Loucy (cell line): ENCODE data around the gene TACC3.

Experiments
- H2AFZ ChIP-seq: fragments of 200-600 bp; sonication (generic); 2 replicates; pipeline ENCODE4 v1.6.0; 2016; ENCODE audit warnings: antibody characterized with exemption, mild to moderate bottlenecking, low read length, moderate library complexity
- H3F3A ChIP-seq: fragments of 200-600 bp; 2 replicates; pipeline ENCODE4 v1.6.0; 2016; ENCODE audit warnings: antibody characterized with exemption, low read depth, mild to moderate bottlenecking
- H3K27me3 ChIP-seq: fragments of 200-600 bp; sonication (generic); 2 replicates; pipeline ENCODE4 v1.6.1; 2014; ENCODE audit warnings: low read length, mild to moderate bottlenecking; ENCODE audit not compliant: insufficient read depth, poor library complexity, severe bottlenecking
- H3K36me3 ChIP-seq: fragments of 200-600 bp; sonication (generic); 2 replicates; pipeline ENCODE4 v1.6.1; 2016; ENCODE audit warnings: low read length; ENCODE audit not compliant: insufficient read depth
- H3K4me1 ChIP-seq: fragments of 200-600 bp; sonication (generic); 2 replicates; pipeline ENCODE4 v1.5.1; 2014; ENCODE audit warnings: low read length, mild to moderate bottlenecking; ENCODE audit not compliant: insufficient read depth, poor library complexity, severe bottlenecking
- H3K4me2 ChIP-seq: fragments of 200-600 bp; sonication (generic); 2 replicates; pipeline ENCODE4 v1.6.0; 2014; ENCODE audit warnings: antibody characterized with exemption, low read length, low read depth, mild to moderate bottlenecking; ENCODE audit not compliant: poor library complexity, severe bottlenecking
- H3K4me3 ChIP-seq: fragments of 200-600 bp; sonication (generic); 2 replicates; pipeline ENCODE4 v1.5.1; 2014; ENCODE audit warnings: low read length, mild to moderate bottlenecking, mixed read lengths; ENCODE audit not compliant: poor library complexity, severe bottlenecking
- H3K79me2 ChIP-seq: fragments of 200-600 bp; sonication (generic); 2 replicates; pipeline ENCODE4 v1.6.1; 2014; ENCODE audit warnings: low read length; ENCODE audit not compliant: insufficient read depth
- H3K9ac ChIP-seq: fragments of 200-600 bp; sonication (generic); 2 replicates; pipeline ENCODE4 v1.6.0; 2014; ENCODE audit warnings: mild to moderate bottlenecking, low read depth, low read length, moderate library complexity; ENCODE audit not compliant: poor library complexity, severe bottlenecking
- H3K9me2 ChIP-seq: fragments of 200-600 bp; sonication (generic); replicated peaks from 2 replicates; pipeline ENCODE4 v1.6.1; 2016; ENCODE audit warnings: low read depth, low read length, mixed read lengths
- H3K9me3 ChIP-seq: fragments of 200-600 bp; sonication (generic); 2 replicates; pipeline ENCODE4 v1.6.1; 2014; ENCODE audit warnings: mild to moderate bottlenecking, antibody characterized with exemption, low read length, low read depth; ENCODE audit not compliant: insufficient read depth
- H4K20me1 ChIP-seq: fragments of 200-600 bp; sonication (generic); 2 replicates; pipeline ENCODE4 v1.6.0; 2014; ENCODE audit warnings: antibody characterized with exemption, low read length, mild to moderate bottlenecking; ENCODE audit not compliant: insufficient read depth, poor library complexity, severe bottlenecking
- CTCF ChIP-seq: fragments of 200-600 bp; sonication (generic); conservative IDR thresholded peaks from 2 replicates; pipeline ENCODE4 v1.5.1; 2014; ENCODE audit warnings: mild to moderate bottlenecking, antibody characterized with exemption, low read length
- EZH2phosphoT487 ChIP-seq: fragments of 200-600 bp; IDR thresholded peaks from 2 replicates; pipeline ENCODE4 v1.6.1; 2018; ENCODE audit warnings: antibody characterized with exemption, mild to moderate bottlenecking, moderate library complexity, borderline replicate concordance

Gene TACC3

DNA sequence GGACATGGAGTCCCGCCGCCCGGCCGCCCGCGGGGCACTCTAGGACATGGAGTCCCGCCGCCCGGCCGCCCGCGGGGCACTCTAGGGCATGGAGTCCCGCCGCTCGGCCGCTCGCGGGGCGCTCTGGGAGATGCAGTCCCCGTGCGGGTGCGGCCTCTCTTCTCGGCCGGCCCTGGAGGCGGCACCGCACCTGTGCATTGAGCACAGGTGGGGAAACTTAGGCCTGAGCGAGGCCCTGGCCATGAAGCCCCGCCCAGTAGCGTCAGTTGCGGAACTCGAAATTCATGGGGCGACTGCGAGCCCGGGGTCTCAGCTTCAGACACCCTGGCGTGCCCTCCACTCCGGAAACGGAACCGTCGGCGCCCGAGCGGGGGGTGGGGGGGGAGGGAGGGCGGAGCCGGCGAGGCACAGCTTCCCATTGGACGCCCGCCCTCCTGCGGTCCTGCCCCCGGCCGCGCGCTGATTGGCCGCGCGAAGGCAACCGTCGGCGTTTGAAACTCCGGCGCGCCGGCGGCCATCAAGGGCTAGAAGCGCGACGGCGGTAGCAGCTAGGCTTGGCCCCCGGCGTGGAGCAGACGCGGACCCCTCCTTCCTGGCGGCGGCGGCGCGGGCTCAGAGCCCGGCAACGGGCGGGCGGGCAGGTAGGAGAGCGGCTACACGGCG lies at the start of gene TACC3, which contains the start of gene TMEM129:
TSS of gene TACC3 (plus strand) at position 519 of the 663 bp plus-strand sequence. CDS start 1,901 bp downstream, outside the sequence.
TSS of gene TMEM129 (minus strand) at position 321 of the 663 bp plus-strand sequence. CDS start 486 bp downstream, outside the sequence.
- Histone ChIP-seq H3F3A (no peaks in the 10 kb centered on the region), H3K36me3 (peaks cover 25% of the 10 kb centered on the region; the same call in 1 of the 2 replicates), H2AFZ (peak within 1 kb of the TSS; percentile 62), H4K20me1 (peaks cover 54% of the 10 kb centered on the region), H3K9me2 (no peaks in the 10 kb centered on the region), H3K4me2 (peak within 1 kb of the TSS; percentile 97), H3K9me3 (no peaks in the 10 kb centered on the region), H3K27me3 (no peaks in the 10 kb centered on the region), H3K4me1 (peaks cover 19% of the 10 kb centered on the region), H3K9ac (peak within 1 kb of the TSS; percentile 97), H3K79me2 (peaks cover 93% of the 10 kb centered on the region), H3K4me3 (peak within 1 kb of the TSS; percentile 99)
- TF ChIP-seq CTCF (no peak), EZH2phosphoT487 (no peak)

GRCh38 chr4:1673671-1674070 lies 47.6 kb upstream of the TACC3 start:
- TF ChIP-seq CTCF (no peak), EZH2phosphoT487 (no peak)
- no peaks in the 10 kb centered on the region for H4K20me1 ChIP-seq
- H3K9me3 ChIP-seq = no peaks in the 10 kb centered on the region
- H3K4me3 ChIP-seq = no peak overlapping the region
- no peaks in the 10 kb centered on the region for H3F3A ChIP-seq
- H2AFZ ChIP-seq = no peak overlapping the region
- no peak overlapping the region for H3K9ac ChIP-seq
- no peaks in the 10 kb centered on the region for H3K36me3 ChIP-seq
- no peak overlapping the region for H3K4me2 ChIP-seq
- no peaks in the 10 kb centered on the region for H3K79me2 ChIP-seq
- no peaks in the 10 kb centered on the region for H3K27me3 ChIP-seq
- no peaks in the 10 kb centered on the region for H3K9me2 ChIP-seq
- no peaks in the 10 kb centered on the region for H3K4me1 ChIP-seq

DNA sequence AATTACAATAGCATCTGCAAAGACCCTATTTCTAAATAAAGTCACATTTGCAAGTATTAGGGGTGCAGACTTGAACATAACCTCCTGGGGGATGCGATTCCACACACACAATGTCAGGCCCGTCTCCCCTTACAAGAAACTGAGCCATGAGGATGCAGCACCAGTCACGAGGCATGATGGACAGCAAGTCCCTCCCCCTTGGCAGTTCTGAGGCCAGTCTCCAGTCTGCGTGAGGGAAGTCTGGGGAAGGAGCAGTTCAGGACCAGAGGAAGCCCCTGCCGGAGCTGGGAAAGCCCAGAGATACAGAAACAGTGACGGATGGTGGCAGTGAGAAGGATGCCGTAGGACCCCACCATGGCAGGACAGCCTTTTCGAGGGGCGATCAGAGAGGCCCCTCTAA lies 46.6 kb upstream of the TACC3 start:
- Histone ChIP-seq H2AFZ (no peak overlapping the region), H3K36me3 (no peaks in the 10 kb centered on the region)
- TF ChIP-seq CTCF (no peak), EZH2phosphoT487 (no peak)

More for the DNA sequence above, 46.6 kb upstream of the TACC3 start:
- Histone ChIP-seq H3K4me1 (no peaks in the 10 kb centered on the region), H4K20me1 (no peaks in the 10 kb centered on the region), H3F3A (no peaks in the 10 kb centered on the region), H3K79me2 (no peaks in the 10 kb centered on the region), H3K9me3 (no peaks in the 10 kb centered on the region), H3K9me2 (no peaks in the 10 kb centered on the region), H3K4me3 (no peak overlapping the region), H3K9ac (no peak overlapping the region), H3K4me2 (no peak overlapping the region), H3K27me3 (no peaks in the 10 kb centered on the region)
